GM21825 (cell line): ENCODE results near the gene AP5S1.
"Not testable (repeated sequence)": the region's sequence is repeated elsewhere in the genome, so short reads cannot be mapped to it uniquely, and the experiment has no call there.

Source experiments
- ATAC-seq: cut with Tn5 transposase; IDR thresholded peaks from one replicate; pipeline ENCODE4 v1.9.1; 2021; ENCODE audit warnings: mild to moderate bottlenecking, moderate library complexity; ENCODE audit not compliant: unreplicated experiment

Gene AP5S1

GRCh38 chr20:3811467-3812258 lies 8.7 kb upstream of the AP5S1 start:
- ATAC-seq = no peak

- no peak for ATAC-seq
Measured at GRCh38 chr20:3812259-3812681, 8.1 kb upstream of the AP5S1 start.

GRCh38 chr20:3812975-3813847 lies 7.1 kb upstream of the AP5S1 start:
- ATAC-seq = no peak

- ATAC-seq = no peak
Measured at GRCh38 chr20:3813848-3814581, 6.3 kb upstream of the AP5S1 start.

GRCh38 chr20:3814928-3815495 lies 5.3 kb upstream of the AP5S1 start:
- ATAC-seq = no peak

- ATAC-seq = no peak
Measured at GRCh38 chr20:3815703-3816315, 4.5 kb upstream of the AP5S1 start.

- no peak for ATAC-seq
Measured at GRCh38 chr20:3818155-3819151, 1.9 kb upstream of the AP5S1 start.

- ATAC-seq = no peak
Measured at GRCh38 chr20:3819411-3820047, 818 bp upstream of the AP5S1 start.

- ATAC-seq = no peak
Measured at GRCh38 chr20:3820901-3821727, 767 bp downstream of the AP5S1 start.

GRCh38 chr20:3821996-3822395 lies 1.6 kb downstream of the AP5S1 start:
- no peak for ATAC-seq

GRCh38 chr20:3823881-3824280 lies 3.5 kb downstream of the AP5S1 start:
- no peak for ATAC-seq

- no peak for ATAC-seq
Measured at GRCh38 chr20:3825526-3825925, 5.2 kb downstream of the AP5S1 start.

- ATAC-seq = no peak
Measured at GRCh38 chr20:3826420-3826819, 6.1 kb downstream of the AP5S1 start.

- no peak for ATAC-seq
Measured at GRCh38 chr20:3828798-3829197, 8.5 kb downstream of the AP5S1 start.

GRCh38 chr20:3829891-3830290 lies 9.5 kb downstream of the AP5S1 start:
- ATAC-seq = not testable (repeated sequence)

GRCh38 chr20:3836132-3836531 lies 15.8 kb downstream of the AP5S1 start:
- ATAC-seq = no peak

- ATAC-seq = no peak
Measured at GRCh38 chr20:3839328-3839727, 19.0 kb downstream of the AP5S1 start.

- ATAC-seq = not testable (repeated sequence)
Measured at GRCh38 chr20:3840201-3840600, 19.9 kb downstream of the AP5S1 start.
